HCT116 (cell line): Measurements from ENCODE around the gene CYP3A5. TPM values are rescaled to one million over a fixed set of nuclear protein-coding genes. Genes with fewer than 3 reads are reported as not detected.

Experiments
- ATAC-seq: fragments of 200-7000 bp; cut with Tn5 transposase; 2 replicates; pipeline ENCODE4 v1.9.1; 2020; ENCODE audit warnings: mild to moderate bottlenecking, moderate library complexity
- BruUV-seq: library from RNA; stranded (reverse); fragments of 400-500 nt; replicated peaks from 2 replicates; lab custom pipeline; 2021; lab: Mats Ljungman, UMichigan
- CTCF ChIA-PET: fragments of 300-600 bp; sonication (Branson Sonifier 250); formaldehyde crosslinking; loops from one replicate; lab custom pipeline; 2021; ENCODE audit warnings: antibody characterized with exemption; lab: Charles Lee
- POLR2A ChIA-PET: fragments of 300-600, 350-600 bp; sonication (Branson Sonifier 250); formaldehyde crosslinking; loops from one replicate; lab custom pipeline; 2021; ENCODE audit warnings: antibody characterized with exemption; lab: Charles Lee
- RAD21 ChIA-PET, 2 experiments: fragments of 300-600 bp; sonication (Branson Sonifier 250); formaldehyde crosslinking; loops; one replicate each; lab custom pipeline; 2023; ENCODE audit warnings: low total read pairs in 2 of 2; ENCODE audit not compliant: uncharacterized antibody in 2 of 2, unreplicated experiment in 2 of 2, low non-redundant PET in 1 of 2; lab: Charles Lee
- DNase-seq: peaks from one replicate; pipeline ENCODE4 v3.0.0-alpha.2; 2010; ENCODE audit warnings: low read depth, low spot score
- H2AFZ ChIP-seq: fragments of 200-600 bp; shearing (Covaris generic), sonication (generic); 2 replicates; pipeline ENCODE4 v1.6.1; 2017; ENCODE audit warnings: low read depth, mixed run types, mixed read lengths, antibody characterized with exemption, low read length; ENCODE audit not compliant: poor library complexity, severe bottlenecking
- H3K27ac ChIP-seq: 2 replicates; pipeline ENCODE4 v1.5.1; 2012; ENCODE audit warnings: low read depth, low read length
- H3K27me3 ChIP-seq: fragments of 200-600 bp; sonication (generic); 2 replicates; pipeline ENCODE4 v1.6.1; 2016; ENCODE audit warnings: mixed run types, low read length, mixed read lengths; ENCODE audit not compliant: insufficient read depth
- H3K36me3 ChIP-seq, 2 experiments: fragments of 200-500 bp in 1 of 2; fragments of 200-600 bp in 1 of 2; sonication (Bioruptor generic) in 1 of 2; sonication (generic) in 1 of 2; 2 replicates each; pipeline versions ENCODE4 v1.5.1 to v1.6.1; 2014 to 2016; ENCODE audit warnings: low read length in 2 of 2, inconsistent platforms in 1 of 2, mixed read lengths in 1 of 2, mixed run types in 1 of 2; ENCODE audit not compliant: insufficient read depth in 2 of 2, control insufficient read depth in 1 of 2
- H3K4me1 ChIP-seq, 2 experiments: fragments of 200-600 bp in 1 of 2; sonication (generic) in 1 of 2; 2 replicates each; pipeline versions ENCODE4 v1.5.1 to v1.6.1; 2012 to 2017; ENCODE audit warnings: low read length in 2 of 2, inconsistent platforms in 1 of 2, mild to moderate bottlenecking in 1 of 2, mixed read lengths in 1 of 2, mixed run types in 1 of 2, moderate library complexity in 1 of 2; ENCODE audit not compliant: insufficient read depth in 2 of 2, control insufficient read depth in 1 of 2
- H3K4me2 ChIP-seq: fragments of 200-600 bp; sonication (generic); 2 replicates; pipeline ENCODE4 v1.6.1; 2017; ENCODE audit warnings: mixed run types, low read length, mixed read lengths
- H3K4me3 ChIP-seq, 2 experiments: fragments of 200-600 bp in 1 of 2; sonication (generic) in 1 of 2; replicated peaks in 1 of 2; 2 replicates each; pipeline ENCODE4 v1.5.1; 2011 to 2016; ENCODE audit warnings: low read length in 2 of 2, control low read depth in 1 of 2, low read depth in 1 of 2, mild to moderate bottlenecking in 1 of 2, mixed read lengths in 1 of 2, mixed run types in 1 of 2
- H3K79me2 ChIP-seq: fragments of 200-600 bp; sonication (generic); 2 replicates; pipeline ENCODE4 v1.6.1; 2017; ENCODE audit warnings: mild to moderate bottlenecking, mixed run types, low read length, moderate library complexity, mixed read lengths; ENCODE audit not compliant: insufficient read depth
- H3K9ac ChIP-seq: fragments of 200-600 bp; sonication (generic); 2 replicates; pipeline ENCODE4 v1.6.1; 2016; ENCODE audit warnings: low read length, mixed read lengths
- H3K9me2 ChIP-seq: fragments of 200-600 bp; sonication (generic), shearing (Covaris generic); 2 replicates; pipeline ENCODE4 v1.6.1; 2017; ENCODE audit warnings: mixed run types, mild to moderate bottlenecking, moderate library complexity; ENCODE audit not compliant: insufficient read depth
- H3K9me3 ChIP-seq, 2 experiments: fragments of 200-500 bp in 1 of 2; fragments of 200-600 bp in 1 of 2; sonication (Bioruptor generic) in 1 of 2; sonication (generic) in 1 of 2; 2 replicates each; pipeline ENCODE4 v1.6.1; 2014 to 2017; ENCODE audit warnings: low read length in 2 of 2, mixed read lengths in 2 of 2, inconsistent platforms in 1 of 2, low read depth in 1 of 2, mild to moderate bottlenecking in 1 of 2, mixed run types in 1 of 2, moderate library complexity in 1 of 2; ENCODE audit not compliant: control insufficient read depth in 1 of 2, insufficient read depth in 1 of 2
- H4K20me1 ChIP-seq: fragments of 200-600 bp; sonication (generic), shearing (Covaris generic); 2 replicates; pipeline ENCODE4 v1.6.1; 2017; ENCODE audit warnings: mixed run types, mild to moderate bottlenecking, moderate library complexity; ENCODE audit not compliant: insufficient read depth
- ATF3 ChIP-seq: IDR thresholded peaks from 2 replicates; pipeline ENCODE4 v1.6.1; 2012
- CEBPB ChIP-seq: IDR thresholded peaks from 2 replicates; pipeline ENCODE4 v1.6.1; 2012; ENCODE audit warnings: low read depth
- CTCF ChIP-seq, 3 experiments: fragments of 200-600 bp in 1 of 3; sonication (generic) in 1 of 3; IDR thresholded peaks in 2 of 3; conservative IDR thresholded peaks in 1 of 3; 2 replicates each; pipeline ENCODE4 v1.5.1; 2012 to 2017; ENCODE audit warnings: low read depth in 2 of 3, low read length in 2 of 3, antibody characterized with exemption in 1 of 3, borderline replicate concordance in 1 of 3, control low read depth in 1 of 3, mild to moderate bottlenecking in 1 of 3, mixed read lengths in 1 of 3, mixed run types in 1 of 3, moderate library complexity in 1 of 3; ENCODE audit not compliant: insufficient read depth in 1 of 3
- ELF1 ChIP-seq: IDR thresholded peaks from 2 replicates; pipeline ENCODE4 v1.6.1; 2012; ENCODE audit warnings: low read depth, borderline replicate concordance
- FOSL1 ChIP-seq: IDR thresholded peaks from 2 replicates; pipeline ENCODE4 v1.6.1; 2012; ENCODE audit warnings: low read depth
- JUND ChIP-seq: IDR thresholded peaks from 2 replicates; pipeline ENCODE4 v1.6.1; 2012
- POLR2A ChIP-seq: IDR thresholded peaks from 2 replicates; pipeline ENCODE4 v1.7.0; 2011; ENCODE audit warnings: borderline replicate concordance; ENCODE audit not compliant: insufficient read depth, insufficient read length; ENCODE audit errors: extremely low read depth
- RAD21 ChIP-seq: IDR thresholded peaks from 2 replicates; pipeline ENCODE4 v1.6.1; 2012; ENCODE audit warnings: low read depth, mild to moderate bottlenecking
- REST ChIP-seq: IDR thresholded peaks from 2 replicates; pipeline ENCODE4 v1.6.1; 2012; ENCODE audit warnings: low read depth
- SP1 ChIP-seq: IDR thresholded peaks from 2 replicates; pipeline ENCODE4 v1.6.1; 2012; ENCODE audit warnings: low read depth
- YY1 ChIP-seq: IDR thresholded peaks from 2 replicates; pipeline ENCODE4 v1.6.1; 2011; ENCODE audit warnings: low read length, low read depth, moderate library complexity, mild to moderate bottlenecking; ENCODE audit not compliant: insufficient replicate concordance; ENCODE audit errors: extremely low read depth
- ZFX ChIP-seq: fragments of 450-650 bp; IDR thresholded peaks from 2 replicates; pipeline ENCODE4 v1.6.1; 2017
- ZNF274 ChIP-seq: fragments of 200-500 bp; sonication (Bioruptor generic); IDR thresholded peaks from 2 replicates; pipeline ENCODE4 v1.6.1; 2014; ENCODE audit warnings: mild to moderate bottlenecking, low read depth, low read length, inconsistent platforms
- intact Hi-C: fragments of 100-400 bp; cut with micrococcal nuclease; formaldehyde crosslinking; loops from 2 replicates; pipeline ENCODE4 v1.10.0; 2022
- total RNA-seq: library from RNA; stranded (reverse); gene quantifications from one replicate; pipeline ENCODE4 v1.2.1, GENCODE V29; 2021; ENCODE audit not compliant: unreplicated experiment

The CYP3A5 gene
- total RNA-seq, 1 experiment from 2014 or later: 1.5 TPM

- no peak overlapping the region for H2AFZ ChIP-seq
- BruUV-seq: no TSS peak
- no peaks in the 10 kb centered on the region for H4K20me1 ChIP-seq
- H3K4me3 ChIP-seq: no peak overlapping the region
- CTCF ChIA-PET: no interaction called here
- no peaks in the 10 kb centered on the region for H3K27me3 ChIP-seq
- POLR2A ChIA-PET: no interaction called here
- no peaks in the 10 kb centered on the region for H3K9me3 ChIP-seq
- H3K4me1 ChIP-seq: no peaks in the 10 kb centered on the region
- H3K27ac ChIP-seq: no peak overlapping the region
- TF ChIP-seq JUND: no peak
- no peak for TF ChIP-seq CTCF (IDR thresholded peaks at IDR 0.05 in 2 of 3, conservative IDR thresholded peaks at IDR 0.05 in 1 of 3; ENCODE audit: borderline replicate concordance in 1 of 3, insufficient read depth in 1 of 3, low read depth in 2 of 3, low read length in 2 of 3)
- no peak for TF ChIP-seq ZFX
- no peak for TF ChIP-seq ELF1
- TF ChIP-seq SP1: no peak
- ATAC-seq (no peak), DNase-seq (no peak)
- RAD21 ChIA-PET: no interaction called here
- intact Hi-C loops: no loop called here
- no peak overlapping the region for H3K4me2 ChIP-seq
- H3K79me2 ChIP-seq: no peaks in the 10 kb centered on the region
- H3K9ac ChIP-seq: no peak overlapping the region
- H3K36me3 ChIP-seq: no peaks in the 10 kb centered on the region
- no peaks in the 10 kb centered on the region for H3K9me2 ChIP-seq
Measured at GRCh38 chr7:99672573-99672972, 7.2 kb downstream of the CYP3A5 start.

- Histone ChIP-seq H3K4me2 (no peak overlapping the region), H3K4me3 (no peak overlapping the region), H3K27ac (no peak overlapping the region), H3K79me2 (no peaks in the 10 kb centered on the region), H3K36me3 (no peaks in the 10 kb centered on the region), H3K4me1 (no peaks in the 10 kb centered on the region), H3K9me2 (no peaks in the 10 kb centered on the region), H2AFZ (no peak overlapping the region), H3K9ac (no peak overlapping the region), H3K27me3 (no peaks in the 10 kb centered on the region), H4K20me1 (no peaks in the 10 kb centered on the region), H3K9me3 (no peaks in the 10 kb centered on the region)
- ChIA-PET RAD21 (no interaction called here), POLR2A (no interaction called here), CTCF (no interaction called here)
- ATAC-seq (no peak), DNase-seq (no peak)
- BruUV-seq: no TSS peak
- intact Hi-C loops: no loop called here
- no peak for TF ChIP-seq SP1
- TF ChIP-seq CEBPB: no peak
- no peak for TF ChIP-seq POLR2A
- no peak for TF ChIP-seq ATF3
- no peak for TF ChIP-seq CTCF (IDR thresholded peaks at IDR 0.05 in 2 of 3, conservative IDR thresholded peaks at IDR 0.05 in 1 of 3; ENCODE audit: borderline replicate concordance in 1 of 3, insufficient read depth in 1 of 3, low read depth in 2 of 3, low read length in 2 of 3)
- TF ChIP-seq YY1: no peak
- no peak for TF ChIP-seq RAD21
- TF ChIP-seq REST: no peak
- no peak for TF ChIP-seq ZNF274
- TF ChIP-seq ZFX: no peak
- no peak for TF ChIP-seq FOSL1
Measured at GRCh38 chr7:99669782-99670181, 10.0 kb downstream of the CYP3A5 start.
